GM21529 (cell line): ENCODE results near the gene LRRC27.

ENCODE experiments used
- ATAC-seq: cut with Tn5 transposase; IDR thresholded peaks from one replicate; pipeline ENCODE4 v1.9.1; 2021; ENCODE audit not compliant: unreplicated experiment

LRRC27 gene

DNA sequence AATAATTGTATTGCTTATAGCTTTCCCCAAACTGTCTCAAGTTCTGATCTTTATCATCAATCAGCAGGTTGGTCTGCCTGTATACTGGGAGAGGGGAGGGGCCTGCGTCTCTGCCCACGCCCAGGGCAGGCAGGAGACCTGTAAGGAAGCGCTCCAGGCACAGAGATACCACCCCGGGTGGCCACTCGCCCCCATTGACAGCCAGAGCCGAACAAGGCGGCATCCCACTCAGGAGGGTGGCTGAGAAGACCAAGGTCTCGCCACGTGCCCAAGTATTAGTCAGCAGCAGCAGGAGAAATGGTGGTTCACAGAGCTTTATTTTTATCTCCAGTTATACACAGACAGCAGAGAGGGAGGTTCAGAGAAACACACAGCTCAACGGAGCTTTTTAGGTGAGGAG is 31.4 kb upstream of the LRRC27 start:
- no peak for ATAC-seq

DNA sequence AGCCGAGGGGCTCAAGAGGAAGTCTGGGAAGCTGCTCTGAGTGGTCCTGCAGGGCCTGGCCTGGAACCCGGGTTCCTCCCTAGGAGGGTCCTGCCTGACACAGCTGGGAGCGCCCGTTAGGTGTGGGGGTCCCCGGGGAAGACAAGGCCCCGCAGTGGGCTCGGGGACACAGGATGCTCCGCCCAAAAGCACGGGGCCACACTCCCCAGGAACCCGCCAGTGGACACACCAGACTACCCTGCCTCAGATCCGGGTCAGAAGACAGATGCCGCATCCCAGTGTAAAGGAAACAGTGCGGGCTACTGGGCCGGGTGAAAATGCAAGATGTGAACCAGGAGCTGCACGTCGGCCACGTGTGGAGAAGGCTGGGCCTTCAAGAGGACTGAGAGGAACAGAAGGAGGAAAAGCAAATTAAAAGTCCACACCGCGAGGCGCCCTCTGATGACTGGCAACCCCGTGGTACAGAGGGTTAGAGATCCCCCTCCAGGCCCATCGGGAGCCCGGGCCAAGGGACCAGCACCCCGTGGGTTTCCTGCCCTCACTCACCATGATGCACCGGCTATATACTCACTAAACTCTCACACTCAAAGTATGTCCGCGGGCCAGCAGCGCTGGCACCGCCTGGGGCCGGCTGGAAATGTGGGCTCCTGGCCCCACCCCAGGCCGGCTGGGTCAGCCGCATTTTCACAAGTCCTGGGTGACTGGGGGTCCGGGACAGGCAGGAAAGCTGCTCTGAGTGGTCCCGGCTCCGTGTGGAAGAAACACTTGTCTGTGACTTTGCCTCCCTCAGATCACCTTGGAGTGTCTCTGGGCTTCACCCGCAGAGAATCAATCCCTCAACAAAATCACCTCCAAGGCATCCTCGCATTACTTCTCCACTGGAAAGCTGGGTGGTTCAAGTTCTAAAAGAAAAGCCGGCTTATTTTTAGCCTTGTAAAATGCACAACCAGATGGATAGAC is 30.3 kb upstream of the LRRC27 start:
- ATAC-seq = no peak

DNA sequence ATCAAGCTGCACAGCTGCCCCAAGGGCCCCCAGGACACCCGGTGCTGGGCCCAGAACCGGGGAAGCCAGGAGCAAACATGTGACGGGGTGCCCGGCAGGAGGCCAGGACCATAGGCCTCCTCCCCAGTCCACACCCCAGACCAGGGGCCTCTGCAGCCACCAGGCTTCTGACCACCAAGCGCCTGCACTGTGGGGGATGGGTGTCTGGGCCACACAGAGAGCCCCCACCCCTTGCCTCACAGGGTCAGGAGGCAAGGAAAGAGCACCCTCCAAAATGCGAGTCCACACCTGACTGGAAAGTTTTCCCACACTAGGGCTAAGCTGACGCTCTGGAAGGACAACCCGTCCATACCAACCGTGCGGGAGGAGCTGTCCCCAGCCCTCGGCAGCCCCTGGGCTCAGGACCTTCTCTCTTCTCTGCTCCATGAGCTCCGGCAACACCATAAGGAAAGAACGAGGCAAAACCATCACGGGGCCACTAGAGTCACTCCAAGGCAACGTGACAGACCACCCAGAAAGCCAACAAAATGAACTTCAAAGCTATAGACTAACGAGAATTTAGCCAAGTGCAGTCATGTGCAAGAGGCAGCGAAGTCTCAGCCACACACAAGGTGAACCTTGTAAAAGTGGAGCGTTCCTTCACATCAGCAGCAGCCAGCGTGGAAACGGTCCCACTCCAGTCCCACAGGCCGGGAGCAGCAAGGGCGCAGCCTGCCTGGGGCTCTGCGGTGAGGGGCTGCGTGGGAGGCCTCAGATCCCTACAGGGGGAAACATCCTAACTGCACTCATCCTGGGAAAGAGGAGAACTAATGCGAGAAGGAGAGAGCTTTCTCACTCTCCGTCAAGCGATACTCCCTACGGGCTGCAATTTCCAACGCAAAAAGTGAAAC is 29.3 kb upstream of the LRRC27 start:
- no peak for ATAC-seq

DNA sequence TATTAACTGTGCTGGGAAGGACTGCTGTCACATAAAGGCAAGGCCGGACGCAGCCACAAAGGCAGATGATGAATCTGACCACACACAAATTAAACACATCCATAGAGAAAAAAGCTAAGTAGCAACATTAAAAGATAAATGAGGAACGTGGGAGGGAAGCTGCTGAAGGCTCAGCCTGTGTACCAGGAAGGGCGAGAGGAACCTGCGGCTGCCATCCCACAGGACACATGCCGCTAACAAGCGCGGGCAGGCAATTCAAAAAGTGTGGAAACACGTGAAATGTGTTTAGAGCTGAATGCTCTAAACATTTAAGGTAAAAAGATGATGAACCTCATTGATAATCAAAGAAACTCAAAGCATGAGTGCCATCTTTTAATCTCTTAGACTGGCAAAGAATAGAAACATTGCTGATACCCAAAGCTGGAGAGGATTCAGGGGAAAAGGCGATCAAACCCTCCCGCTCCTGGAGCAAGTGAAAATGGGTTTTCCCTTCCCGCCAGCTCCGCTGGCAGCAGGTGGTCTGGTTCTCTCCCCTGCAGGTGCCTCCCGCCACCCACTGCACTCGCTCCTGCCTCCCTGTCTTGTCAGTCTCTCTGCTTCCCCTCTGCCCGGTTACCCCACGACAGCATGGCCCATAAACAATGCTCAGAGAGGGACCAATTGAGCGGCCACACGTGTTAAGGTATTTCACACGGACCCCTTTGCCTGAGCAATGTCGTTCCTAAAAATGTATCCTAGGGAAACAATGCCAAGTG is 28.5 kb upstream of the LRRC27 start:
- ATAC-seq = no peak

DNA sequence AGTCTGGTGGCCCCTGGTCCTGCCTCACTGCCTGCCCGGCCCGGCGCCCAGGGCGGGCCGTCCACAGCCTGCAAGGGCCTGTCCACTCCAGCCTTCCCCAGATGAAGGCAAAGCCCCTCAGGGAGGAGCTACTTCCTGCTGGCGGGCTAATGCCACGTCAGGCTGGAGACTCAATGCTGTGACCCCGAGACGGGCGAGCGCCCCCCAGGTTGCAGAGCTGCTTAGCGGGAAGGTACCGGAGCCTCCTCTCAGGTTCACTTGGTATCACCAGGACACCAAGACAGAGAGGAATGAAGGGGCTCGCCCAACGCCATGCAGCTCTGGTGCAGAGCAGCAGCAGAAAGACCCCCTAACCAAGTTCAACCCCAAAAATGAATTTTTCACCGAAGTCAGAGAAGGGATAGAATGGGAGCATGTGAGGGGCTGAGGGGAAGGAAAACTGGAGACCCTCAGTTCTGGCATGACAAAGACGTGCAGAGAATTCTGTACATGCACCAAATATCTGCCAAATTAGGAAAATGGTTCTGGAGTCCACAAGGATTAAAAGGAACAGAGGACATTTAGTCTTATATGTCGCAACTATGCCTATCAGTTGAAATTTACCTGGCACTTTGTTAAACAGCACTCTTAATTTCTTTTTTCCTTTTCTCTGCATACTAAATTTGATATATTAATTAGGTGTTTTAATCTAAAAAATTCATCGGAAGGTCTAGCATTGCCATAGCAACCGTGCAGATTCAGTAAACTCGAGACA is 27.1 kb upstream of the LRRC27 start:
- no peak for ATAC-seq

DNA sequence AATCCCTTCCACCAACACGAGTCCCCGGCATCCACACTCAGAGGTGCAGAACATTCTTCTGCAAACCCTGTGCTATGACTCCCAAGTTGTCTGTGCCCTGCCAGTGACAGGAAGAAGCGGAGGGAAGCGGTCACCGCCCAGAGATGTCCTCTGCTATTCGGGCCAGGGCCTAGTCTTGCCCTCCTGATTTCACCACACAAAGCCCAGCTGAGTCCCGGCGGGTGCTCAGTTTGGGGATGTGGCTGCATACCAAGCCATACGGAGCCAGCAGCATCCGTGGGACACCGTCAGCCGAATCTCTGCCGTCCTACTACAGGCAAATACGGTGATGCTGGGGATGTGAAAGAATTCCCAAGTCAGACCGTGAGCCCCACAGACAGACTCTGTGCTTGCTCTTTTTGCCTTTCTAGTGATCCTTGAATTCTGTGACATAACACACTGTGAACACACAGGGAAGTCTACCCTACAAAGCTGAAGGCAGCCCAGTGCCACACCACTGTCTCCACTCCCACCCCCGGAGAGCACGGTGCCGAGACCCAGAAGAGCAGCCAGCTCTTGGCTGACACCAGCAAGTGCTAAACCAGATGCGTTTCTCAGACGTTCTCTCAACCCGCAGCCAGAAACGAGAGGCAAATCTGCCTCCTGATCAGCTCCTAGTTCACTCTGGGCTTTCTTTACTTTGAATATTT is 26.2 kb upstream of the LRRC27 start:
- no peak for ATAC-seq

DNA sequence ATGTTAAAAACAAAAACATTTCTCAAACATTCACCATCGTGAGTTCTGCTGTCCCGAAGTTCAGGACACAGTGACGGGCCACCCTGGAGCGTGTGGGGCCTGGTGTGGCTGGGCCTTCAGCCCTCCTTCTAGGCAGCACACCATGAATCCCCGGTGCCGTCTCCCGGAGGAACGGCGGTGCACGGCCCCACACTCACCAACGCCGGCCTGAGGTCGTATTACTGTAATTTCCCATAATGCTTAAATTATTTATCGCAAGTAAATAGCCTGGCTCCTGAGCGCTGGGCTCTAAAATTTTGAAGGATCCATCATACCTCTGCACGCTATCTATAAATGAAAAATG is 25.7 kb upstream of the LRRC27 start:
- no peak for ATAC-seq

DNA sequence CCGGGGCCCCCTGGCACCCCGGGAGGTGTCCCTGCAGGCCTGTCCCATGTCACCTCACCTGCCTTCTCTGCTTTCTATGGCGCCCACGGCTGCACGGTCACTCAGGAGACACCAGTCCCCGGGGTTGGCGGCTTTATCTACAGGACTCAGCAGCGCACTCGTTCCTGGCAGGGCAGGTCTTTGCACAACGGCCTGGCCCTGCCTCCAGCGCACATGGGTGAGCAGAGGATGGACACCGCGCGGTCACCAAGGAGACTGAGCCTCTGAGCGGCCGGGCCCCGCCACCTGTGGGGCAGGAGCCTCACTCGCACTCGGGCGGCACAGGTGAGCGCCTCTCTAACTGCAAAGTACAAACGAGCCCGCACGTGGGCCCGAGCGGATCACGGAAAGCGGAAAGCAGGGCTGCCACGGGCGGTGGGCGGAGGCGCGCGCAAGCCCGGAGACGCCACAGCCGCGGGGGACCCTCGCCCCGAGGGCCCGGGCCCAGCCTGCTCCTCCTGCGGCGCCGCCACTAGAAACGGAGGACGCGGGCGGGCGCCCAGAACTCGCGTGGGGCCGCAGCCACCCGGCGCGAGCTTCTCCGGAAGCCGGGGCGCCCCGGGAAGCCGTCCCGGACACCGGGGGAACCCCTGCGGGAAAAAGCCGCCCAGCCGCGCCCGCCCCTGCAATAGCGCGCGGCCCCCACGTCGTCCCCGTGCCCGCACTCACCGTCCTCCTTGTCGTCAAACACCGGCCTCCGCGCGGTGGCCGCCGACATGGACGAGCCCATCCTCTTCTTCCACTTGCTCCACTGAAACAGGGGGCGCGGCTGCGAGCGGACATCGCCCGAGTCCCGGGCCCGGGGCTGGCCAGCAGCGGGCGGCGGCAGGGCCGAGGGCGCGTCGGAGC is 24.9 kb upstream of the LRRC27 start:
- ATAC-seq = peak; percentile 17

DNA sequence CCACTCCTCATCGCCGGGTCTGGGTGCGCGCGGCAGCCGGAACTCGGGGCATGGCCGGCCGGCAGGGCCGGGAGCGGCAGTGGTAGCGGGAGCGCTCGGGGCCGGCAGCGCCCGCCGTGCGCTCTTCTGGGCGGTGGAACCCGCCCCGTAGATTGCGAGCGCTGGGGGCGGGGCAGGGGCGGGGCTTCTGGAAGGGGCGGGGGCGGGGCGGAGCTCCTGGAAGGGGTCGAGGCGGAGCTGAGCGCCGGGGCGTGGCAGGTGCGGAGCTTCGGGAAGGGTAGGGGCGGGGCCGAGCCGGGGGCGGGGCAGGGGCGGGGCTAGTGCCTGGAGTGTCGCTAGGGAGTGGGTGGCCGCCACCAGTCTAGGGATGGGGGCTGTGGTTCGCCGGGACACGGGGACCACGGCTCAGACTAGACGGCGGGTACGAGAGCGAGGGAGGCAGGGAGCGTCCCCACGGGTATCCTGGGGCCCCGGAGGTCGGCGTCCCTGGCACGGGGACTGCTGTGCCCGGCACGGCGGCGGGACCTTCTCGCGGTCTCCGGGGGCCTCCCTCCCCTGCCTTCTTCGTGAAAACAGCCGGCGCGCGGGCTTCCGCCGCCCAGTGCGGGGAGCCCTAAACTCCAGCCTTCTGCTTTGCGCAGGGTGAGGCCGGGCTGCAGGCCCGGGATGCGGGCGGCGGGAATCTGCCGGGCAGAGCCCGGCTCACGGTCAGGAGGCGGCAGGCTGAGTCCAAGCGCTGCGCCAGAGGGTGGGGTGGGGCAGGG is 24.0 kb upstream of the LRRC27 start, which contains the start of gene STK32C:
STK32C (minus strand) TSS at position 128 of the 764 bp plus-strand sequence; CDS start at position 11, 117 bp downstream.
- peak; percentile 84 for ATAC-seq

DNA sequence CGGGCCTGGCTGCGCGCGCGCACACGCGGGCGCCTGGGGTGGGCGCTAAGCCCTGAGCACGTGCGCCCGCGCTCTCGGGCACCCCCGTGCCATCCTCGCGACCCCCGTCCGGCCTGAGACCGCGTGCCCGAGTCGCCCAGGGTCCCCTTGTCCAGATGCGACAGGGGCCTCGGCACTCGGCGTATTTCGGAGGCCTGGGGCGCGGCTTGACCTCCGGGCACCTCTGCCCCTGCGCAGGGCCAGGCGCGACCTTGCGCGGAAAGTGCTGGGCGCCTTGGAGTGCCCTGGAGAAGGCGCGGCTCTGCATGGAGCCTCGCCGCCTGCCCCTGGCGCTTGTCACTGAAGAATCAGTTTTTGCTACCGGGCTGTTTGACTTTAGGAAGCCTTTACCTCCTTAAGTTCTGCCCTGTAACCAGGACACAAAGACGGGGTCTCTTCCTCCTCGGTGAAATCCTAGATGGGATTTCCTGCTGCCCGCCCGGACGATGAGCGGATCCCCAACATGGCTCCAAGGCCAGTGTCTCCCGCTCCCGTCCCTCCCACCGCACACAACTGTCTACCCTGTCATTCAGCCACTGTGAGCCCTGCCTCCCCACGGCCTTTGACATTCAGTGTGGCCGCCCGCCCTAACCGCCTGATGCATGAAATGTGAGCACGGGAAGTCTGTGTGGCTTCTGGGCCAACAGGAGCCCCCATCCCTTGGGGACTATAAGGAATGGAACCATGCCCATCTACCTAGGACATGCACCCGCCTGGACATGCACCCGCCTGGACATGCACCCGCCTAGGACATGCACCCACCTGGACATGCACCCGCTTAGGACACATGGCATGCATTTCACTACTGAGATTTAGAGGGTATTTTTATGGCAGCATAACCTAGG is 23.2 kb upstream of the LRRC27 start:
- ATAC-seq = no peak

DNA sequence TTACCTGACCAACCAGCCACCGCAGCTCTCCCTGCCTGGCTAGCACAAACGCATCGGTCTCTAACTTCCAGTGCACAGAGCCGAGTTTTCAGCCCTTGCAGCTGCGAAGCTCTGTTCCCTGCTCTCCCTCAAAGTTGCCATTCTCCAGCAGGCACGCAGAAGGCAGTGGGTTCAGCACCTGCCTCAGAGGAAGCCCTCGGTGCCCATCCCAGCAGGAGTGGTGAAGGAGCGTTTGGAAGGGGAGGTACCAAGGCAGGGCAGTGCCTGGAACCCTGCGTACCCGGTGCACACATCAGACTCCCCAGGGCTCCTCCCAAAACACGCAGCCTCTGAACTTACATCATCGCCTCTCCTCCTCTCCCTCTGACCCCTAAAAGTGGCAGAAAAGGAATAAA is 22.5 kb upstream of the LRRC27 start:
- ATAC-seq = no peak

DNA sequence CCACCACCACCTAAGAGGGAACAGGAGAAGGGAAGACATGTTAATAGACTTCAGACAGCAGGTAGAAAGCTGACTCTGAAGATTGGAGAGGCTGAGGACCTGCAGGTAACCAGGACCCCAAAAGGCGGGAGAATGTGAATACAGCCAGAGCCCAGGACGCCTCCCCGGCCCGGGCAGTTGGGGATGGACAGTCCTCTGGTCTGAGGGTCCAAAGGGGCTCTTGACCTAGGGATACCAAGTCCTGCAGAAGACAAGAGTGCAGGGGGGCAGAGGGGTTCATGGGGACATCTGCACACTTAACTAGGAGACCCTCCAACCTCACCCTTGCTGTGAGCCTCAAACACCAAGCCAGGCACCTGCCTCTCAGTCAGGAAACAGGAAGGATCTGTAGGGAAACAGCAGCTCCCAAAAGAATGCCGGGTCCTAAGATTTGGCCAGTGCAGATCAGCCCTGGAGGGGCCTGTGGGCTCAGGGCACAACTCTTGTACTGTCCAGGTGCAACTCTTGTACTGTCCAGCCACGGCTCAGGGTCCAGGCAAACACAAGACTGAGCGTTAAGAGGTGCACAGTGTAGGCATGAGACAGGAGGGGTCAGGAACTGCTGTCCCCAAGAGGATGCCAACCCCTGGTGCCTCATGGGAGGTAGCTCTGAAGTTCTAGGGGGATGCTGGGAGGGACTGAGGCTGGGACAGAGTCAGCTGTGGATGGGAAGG is 22.0 kb upstream of the LRRC27 start:
- no peak for ATAC-seq

DNA sequence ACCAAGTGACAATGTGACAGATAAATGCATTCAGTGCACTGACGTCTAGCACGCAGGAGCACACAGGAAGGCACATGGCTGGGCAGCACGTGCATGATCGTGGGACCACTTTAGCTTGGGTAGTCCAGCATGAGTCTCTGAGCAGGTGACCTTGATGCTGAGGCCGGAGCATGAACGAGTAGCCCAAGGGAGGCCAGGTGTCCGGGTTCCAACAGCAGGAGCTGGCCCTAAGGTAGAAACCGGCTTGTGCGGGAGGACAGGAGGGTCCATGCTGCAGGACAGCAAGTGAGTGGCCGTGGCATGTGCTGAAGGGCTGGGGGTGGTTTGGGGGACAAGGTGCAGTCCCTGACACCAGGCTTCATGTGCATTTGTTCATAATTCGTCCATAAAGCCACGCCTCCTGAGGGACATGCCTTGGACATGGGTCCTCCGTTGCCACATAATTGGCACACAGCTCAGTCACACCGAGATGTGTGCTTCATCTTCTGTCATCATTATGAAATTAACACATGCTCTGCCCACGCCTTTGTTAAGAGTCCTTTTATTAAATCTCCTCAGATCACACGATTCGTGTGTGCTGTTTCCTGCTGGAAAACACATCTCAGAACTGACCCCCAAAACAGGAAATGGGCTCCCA is 21.2 kb upstream of the LRRC27 start:
- no peak for ATAC-seq

DNA sequence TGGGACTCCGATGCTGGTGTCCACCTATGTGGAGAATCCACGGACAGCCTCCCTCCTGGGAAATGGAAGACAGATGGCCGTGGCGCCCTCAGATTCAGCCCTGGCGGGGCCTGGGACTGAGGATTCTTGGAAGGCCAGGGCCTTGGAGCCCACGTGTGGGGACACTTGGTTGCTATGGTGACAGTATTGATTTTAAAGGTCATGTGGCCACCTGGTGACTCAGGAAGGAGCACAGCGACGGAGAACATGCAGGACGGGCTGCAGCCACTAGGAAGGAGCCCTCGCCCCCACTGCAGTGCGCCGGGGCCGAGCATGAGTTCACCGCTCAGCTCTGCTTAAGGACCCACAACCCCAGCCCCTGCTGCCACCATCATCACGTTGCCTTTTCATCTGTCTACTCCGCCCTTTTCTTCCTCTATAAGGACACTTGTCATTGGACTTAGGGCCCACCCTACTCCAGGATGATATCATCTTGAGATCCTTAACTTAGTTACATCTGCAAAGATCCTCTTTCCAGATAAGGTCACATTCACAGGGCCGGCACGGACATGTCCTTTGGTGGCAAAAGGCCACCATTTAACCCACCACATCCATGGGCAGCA is 20.6 kb upstream of the LRRC27 start:
- ATAC-seq = no peak

DNA sequence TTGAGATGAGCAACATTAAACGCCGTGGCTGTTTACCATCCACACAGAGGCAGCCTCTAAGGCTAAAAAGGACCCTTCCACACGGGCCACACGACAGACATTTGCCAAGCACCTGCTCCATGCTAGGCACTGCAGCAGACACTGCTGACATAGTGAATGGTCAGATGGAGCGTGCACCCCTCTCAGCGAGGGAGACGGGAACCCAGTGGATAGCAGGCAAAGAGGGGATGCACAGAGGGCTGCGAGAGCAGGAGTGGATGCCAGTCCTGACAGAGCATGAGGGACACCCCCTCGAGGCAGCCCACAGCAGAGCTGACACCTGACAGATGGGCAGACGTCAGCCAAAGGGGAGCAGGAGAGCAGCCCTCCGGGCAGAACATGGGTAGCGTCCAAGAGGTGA is 18.7 kb upstream of the LRRC27 start:
- ATAC-seq = no peak

DNA sequence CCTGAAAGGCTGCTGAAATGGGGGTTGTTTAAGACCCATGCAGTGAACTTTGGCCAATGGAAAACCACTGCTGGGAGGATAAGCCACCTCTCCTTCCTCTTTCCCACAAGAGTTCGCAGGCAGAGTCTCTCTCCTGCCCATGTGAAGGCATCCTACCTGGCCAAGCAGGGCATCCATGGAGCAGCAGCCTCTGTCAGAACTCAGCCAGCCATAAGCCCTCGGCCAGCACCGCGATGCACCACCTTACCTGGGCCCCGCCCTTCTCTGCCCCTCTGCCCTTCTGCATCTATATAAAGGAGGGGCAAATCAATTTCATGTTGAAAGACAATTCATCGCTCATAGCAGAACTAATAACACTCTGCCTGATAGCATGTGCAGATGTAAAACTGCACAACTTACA is 18.1 kb upstream of the LRRC27 start:
- ATAC-seq = no peak
